Measurements from ENCODE around the gene DPP4. TPM values are rescaled to one million over a fixed set of nuclear protein-coding genes. Genes with fewer than 3 reads are reported as not detected.

Gene DPP4
- polyA plus RNA-seq, 6 donors from 2014 or later: 0.05 to 1.3 (median 0.51) TPM

- DNase-seq: no peak
- Mint-ChIP-seq H3K36me3 (no peaks in the 10 kb centered on the region), H3K9me3 (peaks cover 0 to 2% (median 0%) of the 10 kb centered on the region in 7 donors), H3K27ac (no peak overlapping the region), H3K4me3 (no peak overlapping the region), H3K27me3 (peaks cover 0 to 10% (median 0%) of the 10 kb centered on the region in 3 donors), H3K4me1 (no peaks in the 10 kb centered on the region)
- no peak for ATAC-seq (ENCODE audit: low read depth in 2 of 2)
Measured at GRCh38 chr2:162037886-162038285, 36.1 kb downstream of the DPP4 start.

DNA sequence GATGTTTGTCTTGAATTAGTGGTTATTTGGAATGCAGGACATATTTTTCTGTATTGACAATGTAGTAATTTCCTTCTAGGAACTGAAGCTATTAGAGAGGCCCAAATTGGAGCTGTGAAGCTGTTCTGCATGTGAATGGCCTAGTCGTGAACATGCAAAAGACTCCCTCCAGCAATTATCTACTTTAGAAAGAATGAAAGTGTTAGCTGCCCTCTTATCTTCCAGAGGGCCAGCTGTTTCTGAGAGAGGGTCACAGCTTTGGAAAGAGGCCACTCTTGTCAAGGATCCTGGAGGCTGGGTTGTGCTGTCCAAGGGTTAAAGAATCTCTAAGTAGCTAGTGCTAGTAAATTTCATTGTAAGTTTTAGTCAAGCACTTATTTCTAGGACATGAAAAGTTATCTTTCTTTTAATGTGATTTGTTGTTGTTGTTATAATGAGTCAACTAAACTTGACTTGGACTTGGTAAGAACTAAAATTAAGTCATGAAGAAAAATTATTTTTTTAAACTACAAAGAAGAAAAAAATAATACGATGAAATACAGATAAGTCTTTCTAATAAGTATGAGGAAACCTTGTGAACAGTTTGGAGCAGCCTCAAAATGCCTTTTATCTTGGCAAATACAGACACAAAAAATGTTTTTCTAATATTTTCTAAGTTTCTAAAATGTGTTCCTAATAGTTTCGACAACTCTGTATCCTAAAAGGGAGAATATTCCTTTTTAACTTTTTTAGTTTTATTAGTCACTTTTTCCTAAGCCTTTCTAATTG lies 36.8 kb downstream of the DPP4 start:
- Mint-ChIP-seq H3K4me3 (no peak overlapping the region), H3K36me3 (no peaks in the 10 kb centered on the region), H3K4me1 (no peaks in the 10 kb centered on the region), H3K9me3 (no peaks in the 10 kb centered on the region), H3K27me3 (peaks cover 0 to 5% (median 0%) of the 10 kb centered on the region in 3 donors), H3K27ac (no peak overlapping the region)
- DNase-seq (no peak), ATAC-seq (ENCODE audit: low read depth in 2 of 2) (no peak)

- DNase-seq (no peak), ATAC-seq (ENCODE audit: low read depth in 2 of 2) (no peak)
- Mint-ChIP-seq H3K27ac (no peak overlapping the region), H3K36me3 (no peaks in the 10 kb centered on the region), H3K9me3 (no peaks in the 10 kb centered on the region), H3K4me1 (no peaks in the 10 kb centered on the region), H3K27me3 (peaks cover 0 to 5% (median 0%) of the 10 kb centered on the region in 3 donors), H3K4me3 (no peak overlapping the region)
Measured at GRCh38 chr2:162035981-162036380, 38.0 kb downstream of the DPP4 start.

DNA sequence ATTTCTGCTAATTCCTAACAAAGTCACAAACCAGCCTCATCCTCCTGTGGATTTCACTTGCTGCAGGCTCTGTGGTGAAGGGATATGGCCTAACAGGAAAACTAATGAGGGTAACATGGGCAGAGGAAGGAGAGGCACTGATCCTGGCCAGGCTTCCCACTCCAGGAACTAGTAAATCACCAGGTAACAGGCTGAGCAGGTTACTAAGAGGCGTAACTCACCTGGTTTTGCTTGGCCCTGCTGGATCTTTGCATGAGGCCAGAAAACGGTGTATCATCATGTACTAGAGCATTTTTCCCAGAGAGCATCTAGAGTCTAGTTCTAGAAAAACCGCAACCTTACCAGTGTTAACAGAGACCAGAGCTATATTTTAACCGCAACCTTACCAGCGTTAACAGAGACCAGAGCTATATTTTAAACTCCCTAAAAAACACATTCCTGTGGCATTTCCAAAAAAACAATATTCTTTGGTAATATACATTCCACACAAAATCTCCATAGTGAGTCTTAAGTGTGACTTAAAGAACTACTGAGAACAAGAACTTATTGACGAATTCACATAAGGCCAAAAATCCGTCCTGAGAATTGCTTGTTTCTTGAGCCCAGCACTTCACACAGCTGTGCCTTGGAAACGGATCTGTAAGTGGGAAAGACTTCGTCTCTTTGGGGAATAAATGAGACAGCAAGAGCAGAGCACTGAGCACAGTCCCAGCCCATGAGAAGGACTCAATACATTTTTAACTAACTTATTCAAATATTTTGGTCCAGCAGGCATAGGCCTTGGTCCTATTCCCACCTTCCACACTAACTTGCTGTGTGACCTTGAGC lies 43.4 kb downstream of the DPP4 start:
- Mint-ChIP-seq H3K4me3 (no peak overlapping the region), H3K9me3 (no peaks in the 10 kb centered on the region), H3K36me3 (no peaks in the 10 kb centered on the region), H3K27ac (no peak overlapping the region), H3K4me1 (no peaks in the 10 kb centered on the region), H3K27me3 (peaks cover 4 to 5% (median 5%) of the 10 kb centered on the region in 3 donors)
- ATAC-seq (ENCODE audit: low read depth in 2 of 2) (no peak), DNase-seq (no peak)

GRCh38 chr2:162029287-162029901 lies 44.6 kb downstream of the DPP4 start:
- no peaks in the 10 kb centered on the region for H3K9me3 Mint-ChIP-seq
- H3K36me3 Mint-ChIP-seq: no peaks in the 10 kb centered on the region
- H3K27me3 Mint-ChIP-seq: peaks cover 5 to 12% (median 5%) of the 10 kb centered on the region in 3 donors
- H3K4me3 Mint-ChIP-seq: no peak overlapping the region
- DNase-seq (no peak), ATAC-seq (ENCODE audit: low read depth in 2 of 2) (no peak)
- no peak overlapping the region for H3K27ac Mint-ChIP-seq
- no peaks in the 10 kb centered on the region for H3K4me1 Mint-ChIP-seq

DNA sequence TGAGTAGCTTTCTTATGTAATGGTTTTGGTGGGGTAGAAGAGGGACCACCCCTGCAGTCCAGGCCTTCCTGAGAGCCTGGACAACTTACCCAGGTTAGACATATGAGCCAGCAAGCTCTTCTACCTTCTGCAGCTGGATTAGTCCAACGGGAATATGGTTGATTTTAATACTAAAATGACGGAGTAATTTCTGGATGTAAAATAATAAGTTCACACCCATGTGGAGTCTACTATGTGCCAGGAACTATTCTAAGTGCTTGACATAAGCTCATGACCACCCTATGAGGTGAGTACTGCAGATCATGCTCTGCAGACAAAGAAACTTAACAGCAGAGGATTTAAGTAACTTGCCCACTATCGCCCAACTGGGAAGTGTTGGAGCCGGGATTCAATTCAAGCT lies 45.5 kb downstream of the DPP4 start:
- no peak for ATAC-seq (ENCODE audit: low read depth in 2 of 2)
- Mint-ChIP-seq H3K36me3 (no peaks in the 10 kb centered on the region), H3K27ac (no peak overlapping the region), H3K4me3 (no peak overlapping the region), H3K27me3 (peaks cover 5 to 21% (median 5%) of the 10 kb centered on the region in 3 donors), H3K4me1 (no peaks in the 10 kb centered on the region), H3K9me3 (no peaks in the 10 kb centered on the region)
- DNase-seq: no peak

DNA sequence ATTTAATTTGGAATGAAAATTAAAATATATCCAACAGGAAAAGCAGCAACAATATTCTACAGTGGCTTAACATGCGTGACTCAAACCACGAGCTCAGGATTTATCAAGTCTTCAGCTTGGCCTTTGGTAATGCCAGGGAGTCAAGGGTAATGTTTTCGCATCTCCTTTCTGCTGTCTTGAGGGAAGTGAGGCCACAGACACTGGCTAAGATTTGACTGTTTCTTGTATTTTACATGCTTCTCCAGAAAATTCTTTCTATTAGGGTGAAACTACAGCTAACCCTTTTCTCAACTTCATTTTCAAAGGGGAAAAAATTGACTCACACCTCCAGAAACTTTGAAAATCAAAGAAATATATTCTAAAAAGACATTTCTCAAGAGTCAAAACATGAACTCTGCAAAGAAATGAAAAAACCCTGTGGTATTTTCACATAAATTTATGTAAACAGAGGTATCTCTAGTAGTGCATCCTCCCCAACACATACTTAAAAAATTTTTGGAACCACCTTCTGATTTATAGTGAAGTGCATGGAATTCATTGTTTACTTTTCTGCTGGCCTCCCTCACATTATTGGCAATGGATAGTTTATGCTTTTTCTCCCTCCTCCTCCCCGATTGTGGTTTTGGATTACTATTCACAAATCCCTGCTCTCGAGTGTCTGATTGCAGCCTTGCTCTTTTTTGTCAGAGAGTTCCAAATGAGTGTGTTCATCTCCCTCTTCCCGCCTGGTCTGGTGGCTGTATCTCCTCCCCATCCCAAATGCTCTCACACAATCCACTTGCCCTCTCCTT lies 48.7 kb downstream of the DPP4 start:
- Mint-ChIP-seq H3K9me3 (no peaks in the 10 kb centered on the region), H3K36me3 (no peaks in the 10 kb centered on the region), H3K4me1 (no peaks in the 10 kb centered on the region), H3K4me3 (no peak overlapping the region), H3K27ac (no peak overlapping the region), H3K27me3 (peaks cover 0 to 28% (median 5%) of the 10 kb centered on the region in 3 donors)
- ATAC-seq (ENCODE audit: low read depth in 2 of 2) (no peak), DNase-seq (no peak)

DNA sequence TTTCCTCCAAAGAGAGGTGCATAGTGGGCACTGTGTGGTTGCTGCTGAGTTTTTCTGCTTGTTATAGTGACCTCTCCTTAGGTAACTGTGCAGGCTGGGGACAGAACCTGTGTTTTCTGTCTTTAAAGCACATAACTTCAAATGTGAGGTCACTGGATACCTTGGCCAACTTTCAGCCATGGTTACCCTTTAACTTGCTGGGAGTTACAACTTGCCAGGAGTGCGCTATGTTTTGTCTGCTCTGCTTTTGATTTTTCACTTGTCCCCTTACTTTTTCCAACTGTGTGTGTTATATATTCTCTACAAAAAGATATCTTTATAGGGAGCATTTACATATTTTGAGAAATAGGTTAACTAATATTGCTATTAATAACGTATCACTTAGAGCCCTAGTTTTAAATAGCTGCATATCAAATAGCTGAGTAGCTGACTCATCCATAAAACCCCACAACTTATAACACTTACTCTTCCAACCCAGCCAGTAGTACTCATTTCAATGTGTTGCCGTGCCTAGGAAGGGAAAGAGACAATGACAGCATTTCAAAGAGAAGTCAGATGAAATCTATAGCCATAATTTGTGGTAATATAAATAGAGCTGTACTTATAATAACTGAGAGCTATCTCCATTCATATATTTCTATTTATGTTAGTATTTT lies 51.6 kb downstream of the DPP4 start:
- no peak overlapping the region for H3K27ac Mint-ChIP-seq
- no peaks in the 10 kb centered on the region for H3K36me3 Mint-ChIP-seq
- H3K4me3 Mint-ChIP-seq: no peak overlapping the region
- H3K9me3 Mint-ChIP-seq: no peaks in the 10 kb centered on the region
- DNase-seq (no peak), ATAC-seq (ENCODE audit: low read depth in 2 of 2) (no peak)
- H3K4me1 Mint-ChIP-seq: no peaks in the 10 kb centered on the region
- peaks cover 0 to 28% (median 5%) of the 10 kb centered on the region in 3 donors for H3K27me3 Mint-ChIP-seq

GRCh38 chr2:162021516-162022058 lies 52.4 kb downstream of the DPP4 start:
- Mint-ChIP-seq H3K27ac (peak overlapping the region in 1 of 6 donors; percentile 28), H3K36me3 (no peaks in the 10 kb centered on the region), H3K4me3 (no peak overlapping the region), H3K9me3 (no peaks in the 10 kb centered on the region), H3K27me3 (peaks cover 0 to 28% (median 5%) of the 10 kb centered on the region in 3 donors), H3K4me1 (no peaks in the 10 kb centered on the region)
- ATAC-seq (ENCODE audit: low read depth in 2 of 2) (no peak), DNase-seq (no peak)

GRCh38 chr2:162018530-162018929 lies 55.5 kb downstream of the DPP4 start:
- H3K27ac Mint-ChIP-seq: no peak overlapping the region
- ATAC-seq (ENCODE audit: low read depth in 2 of 2) (no peak), DNase-seq (no peak)
- H3K36me3 Mint-ChIP-seq: no peaks in the 10 kb centered on the region
- peaks cover 0 to 7% (median 5%) of the 10 kb centered on the region in 3 donors for H3K27me3 Mint-ChIP-seq
- H3K4me1 Mint-ChIP-seq: peaks cover 0 to 5% (median 0%) of the 10 kb centered on the region in 3 donors
- H3K4me3 Mint-ChIP-seq: no peak overlapping the region
- H3K9me3 Mint-ChIP-seq: no peaks in the 10 kb centered on the region

- DNase-seq (no peak), ATAC-seq (ENCODE audit: low read depth in 2 of 2) (no peak)
- H3K36me3 Mint-ChIP-seq: no peaks in the 10 kb centered on the region
- peak overlapping the region in 1 of 6 donors; percentile 16 for H3K27ac Mint-ChIP-seq
- peaks cover 0 to 5% (median 0%) of the 10 kb centered on the region in 3 donors for H3K27me3 Mint-ChIP-seq
- H3K4me3 Mint-ChIP-seq: no peak overlapping the region
- H3K9me3 Mint-ChIP-seq: no peaks in the 10 kb centered on the region
- H3K4me1 Mint-ChIP-seq: peaks cover 0 to 6% (median 5%) of the 10 kb centered on the region in 3 donors
Measured at GRCh38 chr2:162017233-162017632, 56.8 kb downstream of the DPP4 start.

DNA sequence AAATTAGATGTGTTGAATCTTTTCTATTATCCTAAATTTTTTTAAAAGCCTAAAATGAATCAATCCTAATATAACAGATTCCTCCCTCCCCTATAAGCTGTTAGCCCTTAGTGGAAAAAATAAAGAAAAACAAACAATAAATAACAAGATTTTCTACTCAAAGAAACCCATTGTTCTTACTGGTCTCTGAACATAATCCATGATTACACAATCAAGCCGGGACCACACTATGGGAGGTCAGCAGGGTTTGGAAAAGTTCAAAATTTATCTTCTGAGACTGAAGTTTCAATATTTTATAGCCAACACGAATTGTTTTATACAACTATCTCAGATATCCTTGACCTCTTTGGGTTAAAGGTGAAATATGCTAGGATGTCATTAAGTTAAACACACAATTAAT lies 57.9 kb downstream of the DPP4 start:
- no peak overlapping the region for H3K4me3 Mint-ChIP-seq
- DNase-seq (no peak), ATAC-seq (ENCODE audit: low read depth in 2 of 2) (no peak)
- H3K9me3 Mint-ChIP-seq: no peaks in the 10 kb centered on the region
- no peak overlapping the region for H3K27ac Mint-ChIP-seq
- H3K36me3 Mint-ChIP-seq: no peaks in the 10 kb centered on the region
- peaks cover 0 to 6% (median 5%) of the 10 kb centered on the region in 3 donors for H3K4me1 Mint-ChIP-seq
- H3K27me3 Mint-ChIP-seq: peaks cover 0 to 5% (median 0%) of the 10 kb centered on the region in 3 donors

Measured in naive B cell (primary cell).